Endothelial cell (in vitro differentiated cells): ENCODE data around the gene NKAIN1. TPM values are rescaled to one million over a fixed set of nuclear protein-coding genes. Genes with fewer than 3 reads are reported as not detected.
A peak's percentile ranks its signal among the peaks of the same experiment; 100 is the strongest.

ENCODE experiments used
- DNase-seq: peaks from one replicate; pipeline ENCODE4 v3.0.0; 2021; ENCODE audit warnings: low spot score
- H3K27ac Mint-ChIP-seq: one replicate; pipeline ENCODE4 v1.8.0; 2021; ENCODE audit warnings: mixed read lengths, inconsistent platforms; ENCODE audit not compliant: unreplicated experiment
- H3K27me3 Mint-ChIP-seq: one replicate; pipeline ENCODE4 v1.8.0; 2021; ENCODE audit warnings: mild to moderate bottlenecking, moderate library complexity, mixed read lengths, inconsistent platforms; ENCODE audit not compliant: unreplicated experiment
- H3K36me3 Mint-ChIP-seq: one replicate; pipeline ENCODE4 v1.8.0; 2021; ENCODE audit warnings: mild to moderate bottlenecking, low read depth, mixed read lengths, inconsistent platforms; ENCODE audit not compliant: unreplicated experiment
- H3K4me1 Mint-ChIP-seq: one replicate; pipeline ENCODE4 v1.8.0; 2021; ENCODE audit warnings: mild to moderate bottlenecking, mixed read lengths, inconsistent platforms; ENCODE audit not compliant: unreplicated experiment
- H3K4me3 Mint-ChIP-seq: one replicate; pipeline ENCODE4 v1.8.0; 2021; ENCODE audit warnings: mild to moderate bottlenecking, mixed read lengths, inconsistent platforms; ENCODE audit not compliant: unreplicated experiment
- H3K9me3 Mint-ChIP-seq: one replicate; pipeline ENCODE4 v1.8.0; 2021; ENCODE audit warnings: mixed read lengths, inconsistent platforms; ENCODE audit not compliant: unreplicated experiment
- total RNA-seq: library from RNA; stranded (reverse); fragmentation: NEBNext Ultra II Directional; extraction: Animal tissue kit (Norgen Biotek cat#: 25700); gene quantifications from one replicate; pipeline ENCODE4 v1.2.1, GENCODE V29; 2021; ENCODE audit not compliant: unreplicated experiment
- TF ChIP-seq, protein P1 (sequence below): fragments of 200-600 bp; sonication (generic); IDR thresholded peaks from one replicate; pipeline ENCODE4 v1.5.0; 2021; ENCODE audit warnings: antibody characterized with exemption; ENCODE audit not compliant: unreplicated experiment

The NKAIN1 gene
- total RNA-seq, 1 donor from 2014 or later: 3.7 TPM

DNA sequence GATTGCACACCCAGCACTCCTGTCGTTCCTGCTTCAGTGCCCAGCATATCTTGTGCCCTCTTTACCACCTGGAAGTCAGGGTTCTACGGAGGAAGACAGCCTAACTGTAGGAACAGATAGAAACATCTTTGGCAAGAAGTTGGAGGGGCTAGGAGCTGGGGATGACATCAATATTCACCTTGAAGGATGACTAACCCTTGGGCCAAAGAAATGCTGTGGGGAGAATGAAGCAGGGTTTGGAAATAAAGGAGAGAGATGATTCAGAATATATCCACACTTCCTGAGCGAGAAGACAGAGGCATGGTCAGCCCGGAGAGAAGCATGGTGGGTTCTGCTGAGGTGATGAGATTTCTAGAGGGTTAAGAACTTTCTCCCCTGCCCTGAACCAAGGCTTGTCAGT lies 4.6 kb upstream of the NKAIN1 start:
- no peaks in the 10 kb centered on the region for H3K9me3 Mint-ChIP-seq
- peaks cover 3% of the 10 kb centered on the region for H3K36me3 Mint-ChIP-seq
- TF ChIP-seq, protein P1, sequence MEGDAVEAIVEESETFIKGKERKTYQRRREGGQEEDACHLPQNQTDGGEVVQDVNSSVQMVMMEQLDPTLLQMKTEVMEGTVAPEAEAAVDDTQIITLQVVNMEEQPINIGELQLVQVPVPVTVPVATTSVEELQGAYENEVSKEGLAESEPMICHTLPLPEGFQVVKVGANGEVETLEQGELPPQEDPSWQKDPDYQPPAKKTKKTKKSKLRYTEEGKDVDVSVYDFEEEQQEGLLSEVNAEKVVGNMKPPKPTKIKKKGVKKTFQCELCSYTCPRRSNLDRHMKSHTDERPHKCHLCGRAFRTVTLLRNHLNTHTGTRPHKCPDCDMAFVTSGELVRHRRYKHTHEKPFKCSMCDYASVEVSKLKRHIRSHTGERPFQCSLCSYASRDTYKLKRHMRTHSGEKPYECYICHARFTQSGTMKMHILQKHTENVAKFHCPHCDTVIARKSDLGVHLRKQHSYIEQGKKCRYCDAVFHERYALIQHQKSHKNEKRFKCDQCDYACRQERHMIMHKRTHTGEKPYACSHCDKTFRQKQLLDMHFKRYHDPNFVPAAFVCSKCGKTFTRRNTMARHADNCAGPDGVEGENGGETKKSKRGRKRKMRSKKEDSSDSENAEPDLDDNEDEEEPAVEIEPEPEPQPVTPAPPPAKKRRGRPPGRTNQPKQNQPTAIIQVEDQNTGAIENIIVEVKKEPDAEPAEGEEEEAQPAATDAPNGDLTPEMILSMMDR: no peak
- peaks cover 11% of the 10 kb centered on the region for H3K27me3 Mint-ChIP-seq
- peaks cover 10% of the 10 kb centered on the region for H3K4me1 Mint-ChIP-seq
- no peak overlapping the region for H3K4me3 Mint-ChIP-seq
- no peak overlapping the region for H3K27ac Mint-ChIP-seq
- DNase-seq: no peak

DNA sequence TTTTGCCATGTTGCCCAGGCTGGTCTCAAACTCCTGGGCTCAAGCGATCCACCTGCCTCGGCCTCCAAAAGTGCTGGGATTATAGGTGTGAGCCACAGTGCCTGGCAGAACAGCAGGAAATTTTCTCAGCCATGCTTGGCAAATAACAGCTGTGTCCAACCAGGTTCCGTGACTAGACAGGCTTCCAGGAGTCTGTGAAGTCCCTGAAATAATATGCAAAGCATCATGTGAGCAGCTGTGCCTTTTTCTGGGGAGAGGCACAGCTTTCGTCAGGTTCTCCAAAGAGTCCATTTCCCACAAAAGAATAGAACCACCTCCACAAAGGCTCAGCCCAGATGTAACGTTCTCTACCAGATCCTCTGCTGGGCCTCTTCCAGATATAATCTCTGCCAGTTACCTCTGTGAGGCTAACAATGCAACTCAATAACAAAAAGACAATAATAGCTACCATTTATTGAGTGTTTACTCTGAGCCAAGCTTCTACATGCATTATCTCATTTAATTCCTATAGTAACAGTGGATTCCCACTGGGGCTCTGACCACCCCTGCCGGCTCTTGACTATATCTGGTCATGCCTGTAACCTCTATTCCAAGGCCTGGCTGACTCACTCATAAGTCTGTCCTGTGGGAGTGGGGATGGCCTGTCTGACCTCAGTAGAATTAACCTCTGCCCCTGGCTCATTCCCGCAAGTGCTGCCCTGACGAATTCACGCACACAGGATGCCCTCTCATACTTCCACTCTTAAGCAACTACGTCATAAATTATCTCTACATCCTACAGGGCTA lies 4.0 kb upstream of the NKAIN1 start:
- Mint-ChIP-seq H3K9me3 (no peaks in the 10 kb centered on the region), H3K4me1 (peaks cover 14% of the 10 kb centered on the region), H3K36me3 (peaks cover 7% of the 10 kb centered on the region), H3K27me3 (peaks cover 15% of the 10 kb centered on the region), H3K27ac (no peak overlapping the region), H3K4me3 (no peak overlapping the region)
- TF ChIP-seq, protein P1: no peak
- no peak for DNase-seq

DNA sequence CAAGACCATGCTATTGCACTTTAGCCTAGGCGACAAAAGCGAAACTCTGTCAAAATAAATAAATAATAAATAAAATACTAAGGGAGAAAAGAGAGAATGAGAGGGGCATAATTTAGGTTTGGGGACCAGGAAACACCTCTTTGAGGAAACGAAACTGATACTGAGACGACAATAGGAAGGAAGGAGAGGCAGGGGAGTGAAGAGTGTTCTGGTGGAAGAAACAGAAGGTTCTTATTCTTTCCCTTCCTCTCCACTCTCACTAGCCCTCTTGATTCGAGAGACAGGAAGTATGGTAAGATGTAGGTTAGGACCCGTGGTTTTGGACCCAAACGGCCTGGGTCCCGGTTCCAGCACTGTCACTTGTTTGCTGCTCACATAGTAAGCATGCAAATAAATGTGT lies 1.6 kb upstream of the NKAIN1 start:
- Mint-ChIP-seq H3K4me3 (no peak overlapping the region), H3K36me3 (peaks cover 7% of the 10 kb centered on the region), H3K27me3 (peaks cover 18% of the 10 kb centered on the region), H3K4me1 (peaks cover 16% of the 10 kb centered on the region), H3K9me3 (no peaks in the 10 kb centered on the region), H3K27ac (no peak overlapping the region)
- TF ChIP-seq, protein P1: no peak
- DNase-seq: no peak

DNA sequence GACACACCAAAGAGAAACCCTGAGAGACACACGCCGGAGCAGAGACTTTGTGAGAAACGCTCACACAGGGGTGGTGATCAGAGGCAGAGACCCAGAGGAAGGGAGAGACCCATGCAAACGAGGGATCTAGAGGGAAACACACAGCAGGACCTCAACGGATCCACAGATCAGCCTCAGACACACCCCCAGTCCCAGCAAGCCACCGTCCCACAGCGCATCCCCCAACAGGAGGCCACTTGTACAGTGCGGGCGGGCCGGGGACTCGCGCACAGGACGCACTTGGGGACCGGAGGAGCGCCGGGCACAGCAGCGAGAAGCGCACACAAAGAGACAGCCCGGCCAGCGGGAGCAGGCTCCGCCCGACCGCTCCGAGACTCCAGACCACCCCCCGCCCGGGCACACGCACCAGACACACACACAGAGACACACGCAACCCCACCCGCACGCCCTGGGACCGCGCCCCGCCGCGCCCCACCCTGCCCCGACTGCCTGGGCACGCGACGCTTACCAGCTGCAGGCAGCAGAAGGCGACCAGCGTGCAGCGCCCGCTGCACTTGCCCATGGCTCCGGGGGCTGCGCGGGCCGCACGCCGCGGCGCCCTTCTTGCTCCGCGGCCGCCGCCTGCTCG lies 587 bp downstream of the NKAIN1 start:
- DNase-seq: peak; percentile 22
- peak overlapping the region; percentile 91 for H3K4me3 Mint-ChIP-seq
- H3K36me3 Mint-ChIP-seq: peaks cover 7% of the 10 kb centered on the region
- no peak overlapping the region for H3K27ac Mint-ChIP-seq
- TF ChIP-seq, protein P1: no peak
- H3K27me3 Mint-ChIP-seq: peaks cover 18% of the 10 kb centered on the region
- peaks cover 16% of the 10 kb centered on the region for H3K4me1 Mint-ChIP-seq
- H3K9me3 Mint-ChIP-seq: no peaks in the 10 kb centered on the region

DNA sequence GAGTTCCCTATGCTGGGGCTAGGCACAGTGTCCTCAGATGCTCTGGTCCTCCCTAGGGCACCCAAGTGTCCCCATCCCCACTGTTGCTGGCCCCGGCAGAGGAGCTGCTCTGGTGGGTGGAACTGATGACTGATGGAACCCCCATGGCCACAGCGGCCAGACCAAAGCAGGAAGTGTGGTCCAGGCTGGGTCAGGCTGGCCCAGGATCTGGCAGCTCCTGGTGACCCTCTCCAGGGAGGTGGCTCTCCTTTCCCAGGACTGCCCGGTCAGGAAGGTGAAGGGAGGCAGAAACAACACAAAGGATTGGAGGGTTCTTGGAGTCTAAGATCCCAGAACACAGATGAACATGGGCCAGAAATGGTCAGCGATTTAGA lies 1.1 kb downstream of the NKAIN1 start:
- H3K27ac Mint-ChIP-seq: no peak overlapping the region
- peaks cover 16% of the 10 kb centered on the region for H3K4me1 Mint-ChIP-seq
- no peaks in the 10 kb centered on the region for H3K9me3 Mint-ChIP-seq
- H3K27me3 Mint-ChIP-seq: peaks cover 18% of the 10 kb centered on the region
- H3K36me3 Mint-ChIP-seq: peaks cover 7% of the 10 kb centered on the region
- TF ChIP-seq, protein P1: no peak
- no peak for DNase-seq
- peak overlapping the region; percentile 91 for H3K4me3 Mint-ChIP-seq
